Duodenal mucosa (tissue), 2 donors: ENCODE data around the gene NLRC3.

ENCODE experiments used
- H3K27ac ChIP-seq: one replicate; pipeline ENCODE4 v1.7.0; 2013; ENCODE audit warnings: low read depth, low read length
- H3K27me3 ChIP-seq, 2 donors: one replicate each; pipeline ENCODE4 v1.7.0; 2013; ENCODE audit warnings: low read length in 2 of 2, control low read depth in 1 of 2; ENCODE audit not compliant: insufficient read depth in 2 of 2, control insufficient read depth in 1 of 2
- H3K36me3 ChIP-seq, 2 donors: one replicate each; pipeline ENCODE4 v1.7.0; 2013; ENCODE audit warnings: low read length in 2 of 2, control low read depth in 1 of 2; ENCODE audit not compliant: insufficient read depth in 2 of 2, control insufficient read depth in 1 of 2
- H3K4me1 ChIP-seq, 2 donors: one replicate each; pipeline ENCODE4 v1.7.0; 2013; ENCODE audit warnings: low read length in 2 of 2, control low read depth in 1 of 2; ENCODE audit not compliant: insufficient read depth in 2 of 2, control insufficient read depth in 1 of 2
- H3K4me3 ChIP-seq, 2 donors: one replicate each; pipeline ENCODE4 v1.7.0; 2013; ENCODE audit warnings: low read length in 2 of 2, low read depth in 1 of 2
- H3K9ac ChIP-seq, 2 donors: one replicate each; pipeline ENCODE4 v1.7.0; 2013; ENCODE audit warnings: low read length in 2 of 2, low read depth in 1 of 2
- H3K9me3 ChIP-seq, 2 donors: one replicate each; pipeline ENCODE4 v1.7.0; 2013; ENCODE audit warnings: low read length in 2 of 2, control low read depth in 1 of 2; ENCODE audit not compliant: control insufficient read depth in 1 of 2

The NLRC3 gene

GRCh38 chr16:3570420-3571062 lies 6.7 kb downstream of the NLRC3 start:
- H3K36me3 ChIP-seq: peaks cover 0 to 4% of the 10 kb centered on the region in 2 donors
- H3K9ac ChIP-seq: no peak overlapping the region
- H3K9me3 ChIP-seq: peaks cover 4 to 6% of the 10 kb centered on the region in 2 donors
- no peak overlapping the region for H3K27ac ChIP-seq
- no peaks in the 10 kb centered on the region for H3K27me3 ChIP-seq
- H3K4me3 ChIP-seq: no peak overlapping the region
- H3K4me1 ChIP-seq: no peaks in the 10 kb centered on the region

GRCh38 chr16:3569851-3570250 lies 7.4 kb downstream of the NLRC3 start:
- Histone ChIP-seq H3K27ac (no peak overlapping the region), H3K4me3 (no peak overlapping the region), H3K9me3 (peaks cover 4 to 6% of the 10 kb centered on the region in 2 donors), H3K27me3 (no peaks in the 10 kb centered on the region), H3K36me3 (peaks cover 0 to 4% of the 10 kb centered on the region in 2 donors), H3K4me1 (no peaks in the 10 kb centered on the region), H3K9ac (no peak overlapping the region)

- Histone ChIP-seq H3K4me3 (no peak overlapping the region), H3K4me1 (no peaks in the 10 kb centered on the region), H3K27ac (no peak overlapping the region), H3K9me3 (peaks cover 4 to 6% of the 10 kb centered on the region in 2 donors), H3K9ac (no peak overlapping the region), H3K27me3 (no peaks in the 10 kb centered on the region), H3K36me3 (peaks cover 0 to 8% of the 10 kb centered on the region in 2 donors)
Observed at GRCh38 chr16:3566990-3567389, 10.2 kb downstream of the NLRC3 start.

- peaks cover 0 to 8% of the 10 kb centered on the region in 2 donors for H3K36me3 ChIP-seq
- H3K27me3 ChIP-seq: no peaks in the 10 kb centered on the region
- no peak overlapping the region for H3K9ac ChIP-seq
- no peak overlapping the region for H3K27ac ChIP-seq
- no peaks in the 10 kb centered on the region for H3K4me1 ChIP-seq
- no peaks in the 10 kb centered on the region for H3K9me3 ChIP-seq
- H3K4me3 ChIP-seq: no peak overlapping the region
Observed at GRCh38 chr16:3564889-3565141, 12.4 kb downstream of the NLRC3 start.

GRCh38 chr16:3564130-3564888 lies 12.9 kb downstream of the NLRC3 start:
- H3K4me1 ChIP-seq: no peaks in the 10 kb centered on the region
- H3K27me3 ChIP-seq: no peaks in the 10 kb centered on the region
- peaks cover 0 to 8% of the 10 kb centered on the region in 2 donors for H3K36me3 ChIP-seq
- no peaks in the 10 kb centered on the region for H3K9me3 ChIP-seq
- H3K27ac ChIP-seq: no peak overlapping the region
- no peak overlapping the region for H3K4me3 ChIP-seq
- H3K9ac ChIP-seq: no peak overlapping the region

- Histone ChIP-seq H3K4me1 (no peaks in the 10 kb centered on the region), H3K9ac (no peak overlapping the region), H3K36me3 (peaks cover 0 to 8% of the 10 kb centered on the region in 2 donors), H3K27ac (no peak overlapping the region), H3K4me3 (no peak overlapping the region), H3K9me3 (no peaks in the 10 kb centered on the region), H3K27me3 (no peaks in the 10 kb centered on the region)
Observed at GRCh38 chr16:3562914-3563480, 14.2 kb downstream of the NLRC3 start.

GRCh38 chr16:3561626-3562025 lies 15.6 kb downstream of the NLRC3 start:
- H3K36me3 ChIP-seq: peaks cover 4 to 8% of the 10 kb centered on the region in 2 donors
- H3K4me3 ChIP-seq: no peak overlapping the region
- H3K9me3 ChIP-seq: no peaks in the 10 kb centered on the region
- no peaks in the 10 kb centered on the region for H3K27me3 ChIP-seq
- H3K4me1 ChIP-seq: no peaks in the 10 kb centered on the region
- no peak overlapping the region for H3K9ac ChIP-seq
- no peak overlapping the region for H3K27ac ChIP-seq

- Histone ChIP-seq H3K36me3 (peaks cover 4 to 5% of the 10 kb centered on the region in 2 donors), H3K9me3 (no peaks in the 10 kb centered on the region), H3K9ac (no peak overlapping the region), H3K4me3 (no peak overlapping the region), H3K27me3 (no peaks in the 10 kb centered on the region), H3K4me1 (no peaks in the 10 kb centered on the region), H3K27ac (no peak overlapping the region)
Observed at GRCh38 chr16:3554351-3554928, 22.8 kb downstream of the NLRC3 start.

- no peak overlapping the region for H3K4me3 ChIP-seq
- no peak overlapping the region for H3K27ac ChIP-seq
- no peaks in the 10 kb centered on the region for H3K9me3 ChIP-seq
- H3K36me3 ChIP-seq: peaks cover 4 to 5% of the 10 kb centered on the region in 2 donors
- H3K4me1 ChIP-seq: no peaks in the 10 kb centered on the region
- H3K27me3 ChIP-seq: no peaks in the 10 kb centered on the region
- no peak overlapping the region for H3K9ac ChIP-seq
Observed at GRCh38 chr16:3553138-3553923, 23.9 kb downstream of the NLRC3 start.
